Tibial artery (tissue), 4 donors: ENCODE measurements around the gene APOH.

ENCODE experiments used
- DNase-seq, 2 donors: peaks; one replicate each; pipeline ENCODE4 v3.0.0-alpha.2; 2019
- H3K27ac ChIP-seq, 2 donors: fragments of 200-600 bp; sonication (generic) in 1 of 2; 1 replicate in 1 of 2; 2 replicates in 1 of 2; pipeline ENCODE4 v1.5.1; 2018 to 2019; ENCODE audit warnings: mild to moderate bottlenecking in 1 of 2
- H3K27me3 ChIP-seq, 2 donors: fragments of 200-600 bp; sonication (generic) in 1 of 2; one replicate each; pipeline versions ENCODE4 v1.5.1 to v1.6.0; 2016 to 2019
- H3K36me3 ChIP-seq, 3 donors: fragments of 200-600 bp; sonication (generic) in 2 of 3; one replicate each; pipeline ENCODE4 v1.5.1; 2016 to 2019; ENCODE audit warnings: mild to moderate bottlenecking in 2 of 3
- H3K4me1 ChIP-seq, 4 donors: fragments of 200-600 bp; sonication (generic) in 2 of 4; 1 replicate in 3 of 4; 2 replicates in 1 of 4; pipeline ENCODE4 v1.5.1; 2016 to 2019
- H3K4me3 ChIP-seq, 2 donors: fragments of 200-600 bp; sonication (generic) in 1 of 2; 1 replicate in 1 of 2; 2 replicates in 1 of 2; pipeline ENCODE4 v1.5.1; 2018 to 2019; ENCODE audit warnings: mild to moderate bottlenecking in 2 of 2
- H3K9me3 ChIP-seq, 3 donors: fragments of 200-600 bp; sonication (generic) in 1 of 3; one replicate each; pipeline ENCODE4 v1.5.1; 2016 to 2019
- intact Hi-C: fragments of 100-400 bp; cut with DNase I; formaldehyde crosslinking; loops from one replicate; pipeline ENCODE4 v1.15.0; 2023; ENCODE audit warnings: low total_unique reads
- TF ChIP-seq, protein P1 (sequence below), 2 experiments: fragments of 200-600 bp in 1 of 2; fragments of 450-650 bp in 1 of 2; IDR thresholded peaks; one replicate each; pipeline ENCODE4 v1.5.1; 2017 to 2019; ENCODE audit warnings: antibody characterized with exemption in 2 of 2, mild to moderate bottlenecking in 1 of 2, moderate library complexity in 1 of 2

Gene APOH

DNA sequence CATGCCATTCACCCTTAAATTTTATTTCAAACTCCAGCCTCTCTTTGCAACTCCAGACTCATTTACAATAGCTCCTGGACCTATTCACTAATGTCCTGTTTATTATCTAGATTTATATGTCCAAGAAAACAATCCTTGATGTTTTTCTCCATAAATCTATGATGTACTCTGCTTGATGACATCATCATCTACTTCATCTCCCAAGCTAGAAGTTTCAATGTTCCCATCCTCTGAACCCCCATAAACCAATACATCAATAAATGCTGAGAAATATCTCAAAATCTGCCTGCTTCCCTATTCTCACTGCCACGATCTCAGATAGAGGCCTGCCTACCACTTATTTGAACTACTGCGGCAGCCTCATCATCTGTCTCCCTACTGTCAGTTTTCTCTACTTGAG lies 41.5 kb downstream of the APOH start:
- TF ChIP-seq, protein P1, sequence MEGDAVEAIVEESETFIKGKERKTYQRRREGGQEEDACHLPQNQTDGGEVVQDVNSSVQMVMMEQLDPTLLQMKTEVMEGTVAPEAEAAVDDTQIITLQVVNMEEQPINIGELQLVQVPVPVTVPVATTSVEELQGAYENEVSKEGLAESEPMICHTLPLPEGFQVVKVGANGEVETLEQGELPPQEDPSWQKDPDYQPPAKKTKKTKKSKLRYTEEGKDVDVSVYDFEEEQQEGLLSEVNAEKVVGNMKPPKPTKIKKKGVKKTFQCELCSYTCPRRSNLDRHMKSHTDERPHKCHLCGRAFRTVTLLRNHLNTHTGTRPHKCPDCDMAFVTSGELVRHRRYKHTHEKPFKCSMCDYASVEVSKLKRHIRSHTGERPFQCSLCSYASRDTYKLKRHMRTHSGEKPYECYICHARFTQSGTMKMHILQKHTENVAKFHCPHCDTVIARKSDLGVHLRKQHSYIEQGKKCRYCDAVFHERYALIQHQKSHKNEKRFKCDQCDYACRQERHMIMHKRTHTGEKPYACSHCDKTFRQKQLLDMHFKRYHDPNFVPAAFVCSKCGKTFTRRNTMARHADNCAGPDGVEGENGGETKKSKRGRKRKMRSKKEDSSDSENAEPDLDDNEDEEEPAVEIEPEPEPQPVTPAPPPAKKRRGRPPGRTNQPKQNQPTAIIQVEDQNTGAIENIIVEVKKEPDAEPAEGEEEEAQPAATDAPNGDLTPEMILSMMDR (IDR thresholded peaks at IDR 0.05): no peak
- intact Hi-C loops: no loop called here
- Histone ChIP-seq H3K27me3 (no peaks in the 10 kb centered on the region), H3K4me3 (no peak overlapping the region), H3K36me3 (no peaks in the 10 kb centered on the region), H3K9me3 (no peaks in the 10 kb centered on the region), H3K4me1 (peaks cover 0 to 33% (median 19%) of the 10 kb centered on the region in 4 donors), H3K27ac (no peak overlapping the region)
- DNase-seq: no peak

DNA sequence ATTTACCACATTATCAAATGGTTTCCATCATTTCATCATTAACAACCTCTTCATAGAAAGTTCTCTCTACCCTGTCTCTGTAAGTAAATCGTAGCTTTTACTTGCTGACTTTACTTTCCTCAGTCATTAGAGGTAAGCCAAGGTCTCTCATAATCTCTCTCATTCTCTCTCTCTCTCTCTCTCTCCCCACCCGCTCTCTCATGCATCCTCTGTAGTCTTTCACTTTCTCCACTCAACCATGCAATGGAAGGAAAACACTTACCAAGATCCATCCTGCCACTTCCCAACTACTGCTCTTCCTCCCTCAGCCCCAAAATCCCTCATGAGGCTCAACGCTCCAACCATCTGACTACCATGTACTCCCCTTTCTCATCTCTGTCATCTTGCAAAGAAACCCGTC lies 43.4 kb downstream of the APOH start:
- no peak for DNase-seq
- H3K27ac ChIP-seq: no peak overlapping the region
- H3K36me3 ChIP-seq: peaks cover 6 to 16% (median 10%) of the 10 kb centered on the region in 3 donors
- no peaks in the 10 kb centered on the region for H3K9me3 ChIP-seq
- peaks cover 0 to 20% (median 13%) of the 10 kb centered on the region in 4 donors for H3K4me1 ChIP-seq
- TF ChIP-seq, protein P1 (IDR thresholded peaks at IDR 0.05): no peak
- intact Hi-C loops: no loop called here
- no peaks in the 10 kb centered on the region for H3K27me3 ChIP-seq
- no peak overlapping the region for H3K4me3 ChIP-seq

- Histone ChIP-seq H3K36me3 (peaks cover 10 to 20% (median 11%) of the 10 kb centered on the region in 3 donors), H3K9me3 (no peaks in the 10 kb centered on the region), H3K27me3 (no peaks in the 10 kb centered on the region), H3K4me3 (no peak overlapping the region), H3K4me1 (peaks cover 0 to 5% (median 0%) of the 10 kb centered on the region in 4 donors), H3K27ac (no peak overlapping the region)
- DNase-seq: no peak
- intact Hi-C loops: no loop called here
- TF ChIP-seq, protein P1 (IDR thresholded peaks at IDR 0.05): no peak
Measured at GRCh38 chr17:66184392-66184791, 44.8 kb downstream of the APOH start.

DNA sequence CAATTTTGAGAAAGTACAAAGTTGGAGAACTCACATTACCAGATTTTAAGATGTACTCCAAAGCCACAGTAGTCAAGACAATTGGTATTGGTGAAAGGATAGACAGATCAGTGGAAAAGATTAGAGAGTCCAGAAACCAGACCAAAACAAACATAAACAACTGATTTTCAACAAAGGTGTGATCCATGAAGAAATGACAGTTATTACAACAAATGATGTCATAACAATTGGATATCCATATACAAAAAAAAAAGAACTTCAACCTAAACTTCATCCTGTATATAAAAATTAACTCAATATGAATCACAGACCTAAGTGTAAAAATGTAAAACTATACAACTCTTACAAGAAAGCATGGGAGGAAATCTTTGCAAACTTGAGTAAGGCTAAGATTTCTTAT lies 45.7 kb downstream of the APOH start:
- Histone ChIP-seq H3K36me3 (peaks cover 10 to 20% (median 17%) of the 10 kb centered on the region in 3 donors), H3K9me3 (no peaks in the 10 kb centered on the region), H3K27ac (no peak overlapping the region), H3K4me1 (no peaks in the 10 kb centered on the region), H3K27me3 (no peaks in the 10 kb centered on the region), H3K4me3 (no peak overlapping the region)
- no peak for DNase-seq
- intact Hi-C loops: no loop called here
- TF ChIP-seq, protein P1 (IDR thresholded peaks at IDR 0.05): no peak

DNA sequence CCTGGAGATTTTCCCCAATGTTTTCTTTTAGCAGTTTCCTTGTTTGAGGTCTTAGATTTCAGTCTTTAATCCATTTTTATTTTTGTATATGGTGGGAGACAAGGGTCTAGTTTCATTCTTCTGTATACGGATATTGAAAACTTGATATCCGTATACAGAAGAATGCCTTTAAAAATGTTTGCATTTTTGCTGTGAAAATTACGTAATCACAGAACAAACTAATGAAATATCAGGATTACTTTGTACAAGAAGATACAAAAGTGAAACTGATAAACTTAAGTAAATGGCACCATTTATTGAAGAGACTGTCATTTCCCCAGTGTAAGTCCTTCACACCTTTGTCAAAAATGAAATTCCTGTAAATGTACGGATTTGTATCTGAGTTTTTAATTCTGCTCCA lies 50.6 kb downstream of the APOH start:
- intact Hi-C loops: loop anchor here (10.0 kb wide), 1 partner anchor 944 kb away; no protein-coding TSS in a partner anchor
- no peak for DNase-seq
- Histone ChIP-seq H3K9me3 (no peaks in the 10 kb centered on the region), H3K27me3 (no peaks in the 10 kb centered on the region), H3K4me3 (no peak overlapping the region), H3K36me3 (peaks cover 10 to 25% (median 20%) of the 10 kb centered on the region in 3 donors), H3K27ac (no peak overlapping the region), H3K4me1 (no peaks in the 10 kb centered on the region)
- TF ChIP-seq, protein P1 (IDR thresholded peaks at IDR 0.05): no peak

- no peak overlapping the region for H3K27ac ChIP-seq
- no peak for DNase-seq
- H3K9me3 ChIP-seq: no peaks in the 10 kb centered on the region
- intact Hi-C loops: loop anchor here (10.0 kb wide), 1 partner anchor 942 kb away; no protein-coding TSS in a partner anchor
- no peaks in the 10 kb centered on the region for H3K4me1 ChIP-seq
- H3K36me3 ChIP-seq: peaks cover 10 to 21% (median 20%) of the 10 kb centered on the region in 3 donors
- TF ChIP-seq, protein P1 (IDR thresholded peaks at IDR 0.05): no peak
- H3K4me3 ChIP-seq: no peak overlapping the region
- H3K27me3 ChIP-seq: no peaks in the 10 kb centered on the region
Measured at GRCh38 chr17:66177048-66177447, 52.2 kb downstream of the APOH start.
